Esophagus squamous epithelium (tissue), 5 donors: ENCODE results near the gene RGS13. TPM values are rescaled to one million over a fixed set of nuclear protein-coding genes. Genes with fewer than 3 reads are reported as not detected.
A peak's percentile ranks its signal among the peaks of the same experiment; 100 is the strongest.

Experiments used
- DNase-seq: peaks from one replicate; lab custom pipeline; 2025; lab: John Stamatoyannopoulos, UW
- H3K27ac ChIP-seq, 4 donors: fragments of 200-600 bp; sonication (generic); one replicate each; pipeline ENCODE4 v1.5.1; 2016 to 2019; ENCODE audit warnings: mild to moderate bottlenecking in 1 of 4
- H3K27me3 ChIP-seq, 4 donors: fragments of 200-600 bp; sonication (generic); 1 replicate in 3 of 4; 2 replicates in 1 of 4; pipeline versions ENCODE4 v1.5.1 to v1.6.0; 2017 to 2021; ENCODE audit warnings: antibody characterized with exemption in 1 of 4
- H3K36me3 ChIP-seq, 3 donors: fragments of 200-600 bp; sonication (generic); one replicate each; pipeline ENCODE4 v1.5.1; 2016 to 2019
- H3K4me1 ChIP-seq, 3 donors: fragments of 200-600 bp; sonication (generic); one replicate each; pipeline ENCODE4 v1.5.1; 2017 to 2019
- H3K4me3 ChIP-seq, 4 donors: fragments of 200-600 bp; sonication (generic); 1 replicate in 3 of 4; 2 replicates in 1 of 4; pipeline ENCODE4 v1.5.1; 2016 to 2019; ENCODE audit warnings: mild to moderate bottlenecking in 2 of 4, moderate library complexity in 1 of 4
- H3K9me3 ChIP-seq, 3 donors: fragments of 200-600 bp; sonication (generic); one replicate each; pipeline ENCODE4 v1.5.1; 2016 to 2019
- CTCF ChIP-seq, 6 experiments: fragments of 450-650 bp in 4 of 6; fragments of 200-600 bp in 2 of 6; sonication (generic) in 2 of 6; IDR thresholded peaks; one replicate each; pipeline ENCODE4 v1.5.1; 2016 to 2019; ENCODE audit warnings: antibody characterized with exemption in 6 of 6, mild to moderate bottlenecking in 4 of 6, moderate library complexity in 4 of 6
- POLR2A ChIP-seq, 4 donors: fragments of 450-650 bp; IDR thresholded peaks; one replicate each; pipeline ENCODE4 v1.6.1; 2017; ENCODE audit warnings: antibody characterized with exemption in 4 of 4, mild to moderate bottlenecking in 4 of 4, moderate library complexity in 3 of 4
- WGBS, 2 donors: methylation state at CpG; one replicate each; pipeline ENCODE4 v1.1.5; 2018; 5-methylcytosine and 5-hydroxymethylcytosine counted together
- intact Hi-C: fragments of 100-400 bp; cut with DNase I; formaldehyde crosslinking; loops from one replicate; pipeline ENCODE4 v1.15.0; 2022
- total RNA-seq, 4 donors: library from RNA; depleted of rRNA; stranded (reverse); fragments of >200 nt; gene quantifications; one replicate each; pipeline ENCODE4 v1.1.0, GENCODE V29; 2016
- donor health status: DM: yes; HTN: yes; CAD: no.

Gene RGS13
- total RNA-seq, 4 donors from 2014 or later: 0.06 to 2.9 TPM; not detected in 2

GRCh38 chr1:192592981-192593708, 42.8 kb upstream of the RGS13 start:
- H3K27ac ChIP-seq: peak overlapping the region in 3 of 4 donors; percentile 59 to 71 (median 61)
- no peak overlapping the region for H3K4me3 ChIP-seq
- H3K4me1 ChIP-seq: no peaks in the 10 kb centered on the region
- no peak for DNase-seq
- TF ChIP-seq CTCF (IDR thresholded peaks at IDR 0.05): no peak
- TF ChIP-seq POLR2A (IDR thresholded peaks at IDR 0.05): no peak
- H3K27me3 ChIP-seq: no peaks in the 10 kb centered on the region
- intact Hi-C loops: no loop called here
- H3K9me3 ChIP-seq: no peaks in the 10 kb centered on the region
- WGBS, 2 donors: 85 to 97% methylated on average over 2 of the region's 2 CpGs
- H3K36me3 ChIP-seq: no peaks in the 10 kb centered on the region

- 65 to 67% methylated on average over 3 of the region's 3 CpGs for WGBS, 2 donors
Observed at GRCh38 chr1:192595299-192595698, 40.6 kb upstream of the RGS13 start.

GRCh38 chr1:192598589-192598988, 37.4 kb upstream of the RGS13 start:
- WGBS, 2 donors: 74 to 77% methylated on average over 3 of the region's 3 CpGs
- no peaks in the 10 kb centered on the region for H3K9me3 ChIP-seq

More at GRCh38 chr1:192595299-192595698, 40.6 kb upstream of the RGS13 start:
- TF ChIP-seq CTCF (IDR thresholded peaks at IDR 0.05) (no peak), POLR2A (IDR thresholded peaks at IDR 0.05) (no peak)
- no peak for DNase-seq
- Histone ChIP-seq H3K27ac (no peak overlapping the region), H3K4me1 (no peaks in the 10 kb centered on the region), H3K27me3 (no peaks in the 10 kb centered on the region), H3K4me3 (no peak overlapping the region), H3K36me3 (no peaks in the 10 kb centered on the region), H3K9me3 (no peaks in the 10 kb centered on the region)
- intact Hi-C loops: no loop called here

GRCh38 chr1:192600275-192600674, 35.7 kb upstream of the RGS13 start:
- intact Hi-C loops: no loop called here
- 48 to 55% methylated on average over 1 of the region's 1 CpG for WGBS, 2 donors
- no peak for TF ChIP-seq POLR2A (IDR thresholded peaks at IDR 0.05)
- TF ChIP-seq CTCF (IDR thresholded peaks at IDR 0.05): no peak

More at GRCh38 chr1:192598589-192598988, 37.4 kb upstream of the RGS13 start:
- intact Hi-C loops: no loop called here
- Histone ChIP-seq H3K27ac (no peak overlapping the region), H3K36me3 (no peaks in the 10 kb centered on the region), H3K4me3 (no peak overlapping the region), H3K27me3 (no peaks in the 10 kb centered on the region), H3K4me1 (no peaks in the 10 kb centered on the region)
- TF ChIP-seq POLR2A (IDR thresholded peaks at IDR 0.05) (no peak), CTCF (IDR thresholded peaks at IDR 0.05) (no peak)
- no peak for DNase-seq

GRCh38 chr1:192601143-192601542, 34.8 kb upstream of the RGS13 start:
- intact Hi-C loops: no loop called here
- DNase-seq: no peak

More at GRCh38 chr1:192600275-192600674, 35.7 kb upstream of the RGS13 start:
- Histone ChIP-seq H3K4me1 (no peaks in the 10 kb centered on the region), H3K27me3 (no peaks in the 10 kb centered on the region), H3K4me3 (no peak overlapping the region), H3K36me3 (no peaks in the 10 kb centered on the region), H3K27ac (no peak overlapping the region), H3K9me3 (no peaks in the 10 kb centered on the region)
- DNase-seq: no peak

More at GRCh38 chr1:192601143-192601542, 34.8 kb upstream of the RGS13 start:
- no peak overlapping the region for H3K4me3 ChIP-seq
- no peaks in the 10 kb centered on the region for H3K27me3 ChIP-seq
- no peaks in the 10 kb centered on the region for H3K9me3 ChIP-seq
- H3K36me3 ChIP-seq: no peaks in the 10 kb centered on the region
- TF ChIP-seq POLR2A (IDR thresholded peaks at IDR 0.05): no peak
- no peak for TF ChIP-seq CTCF (IDR thresholded peaks at IDR 0.05)
- H3K4me1 ChIP-seq: no peaks in the 10 kb centered on the region
- 63 to 78% methylated on average over 1 of the region's 1 CpG for WGBS, 2 donors
- no peak overlapping the region for H3K27ac ChIP-seq
